Suppressor macrophage (primary cell): ENCODE results near the gene ZDHHC11B.
"Not testable (repeated sequence)": the region's sequence is repeated elsewhere in the genome, so short reads cannot be mapped to it uniquely, and the experiment has no call there.

ENCODE experiments used
- DNase-seq, 4 experiments: peaks; one replicate each; pipeline ENCODE4 v3.0.0-alpha.2; 2020 to 2022

The ZDHHC11B gene

DNA sequence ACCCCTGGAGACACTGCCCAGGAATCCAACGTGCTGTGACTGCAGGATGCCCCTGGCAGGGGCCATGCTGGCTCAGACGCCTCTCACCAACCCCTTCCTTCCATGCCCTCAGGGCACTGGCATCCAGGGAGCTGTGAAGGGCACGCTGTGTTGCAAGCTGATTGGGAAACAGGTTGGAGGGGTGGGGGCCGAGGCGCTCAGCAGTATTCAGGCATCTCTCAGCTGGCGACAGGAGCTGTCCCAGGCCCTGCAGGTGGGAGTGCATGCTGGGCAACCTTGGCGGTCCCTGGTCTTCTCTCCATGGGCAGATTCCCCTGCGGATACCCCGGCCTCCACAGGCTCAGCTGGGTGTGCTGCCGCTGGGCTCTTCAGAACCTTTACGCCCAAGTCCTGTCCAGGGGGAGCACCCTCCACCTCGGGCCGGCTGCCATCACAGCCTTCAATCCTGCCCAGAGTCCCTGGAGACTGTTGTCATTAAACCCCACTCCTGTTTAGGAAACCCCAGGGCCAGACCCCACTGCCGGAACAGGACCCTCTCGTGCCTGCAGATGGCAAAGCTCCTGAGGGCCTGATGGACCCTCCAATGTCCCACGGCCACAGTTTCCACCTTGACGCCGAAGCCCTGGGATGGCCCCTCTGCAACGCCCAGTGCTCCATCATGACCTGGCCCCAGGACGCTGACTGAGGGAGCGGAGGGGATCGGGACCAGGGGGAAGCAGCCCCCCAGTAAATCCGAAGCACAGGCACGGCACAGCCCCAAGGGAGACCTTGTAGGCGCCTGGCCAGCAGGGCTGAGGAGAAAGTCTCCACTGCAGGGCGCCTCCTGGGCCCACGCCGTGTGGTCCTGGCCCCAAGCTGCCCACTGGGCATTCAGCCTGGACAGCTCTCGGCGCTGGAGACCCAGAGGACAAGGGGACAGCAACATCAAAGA lies 100.7 kb downstream of the ZDHHC11B start:
- DNase-seq, result no peak

DNA sequence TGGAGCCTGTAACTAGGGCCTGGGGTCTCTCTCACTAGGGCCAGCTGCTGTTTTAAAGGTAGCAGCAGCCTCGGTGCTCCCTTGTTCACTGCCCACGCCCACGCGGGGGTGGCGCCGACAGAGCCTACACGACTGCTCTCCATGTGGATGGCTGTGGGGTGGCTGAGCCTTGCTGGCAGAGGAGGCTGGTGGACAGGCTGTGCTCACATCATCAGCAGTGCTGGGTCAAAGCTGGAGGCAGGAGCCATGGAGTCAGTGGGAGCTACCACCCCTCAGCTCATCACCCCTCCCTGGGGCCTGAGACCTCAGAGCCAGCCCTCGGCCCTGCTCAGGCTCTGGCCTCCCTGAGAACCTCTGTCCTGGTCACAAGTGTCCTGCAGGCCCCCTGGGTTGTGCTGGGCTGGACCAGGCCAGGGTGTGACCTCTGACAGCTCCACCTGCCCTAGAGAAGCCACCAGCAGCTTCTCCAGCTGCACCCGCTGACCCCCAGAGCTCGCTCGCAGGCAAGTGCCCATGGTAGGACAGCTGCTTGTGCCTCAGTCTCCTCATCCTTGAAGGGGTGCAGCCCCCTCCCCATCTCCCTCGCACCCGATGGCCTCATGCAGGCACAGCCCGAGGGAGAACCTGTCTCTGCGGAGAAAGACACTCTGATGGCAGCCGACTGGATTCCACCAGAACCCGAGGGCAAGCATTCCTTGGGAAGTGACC lies 101.7 kb downstream of the ZDHHC11B start:
- not testable (repeated sequence) for DNase-seq

DNA sequence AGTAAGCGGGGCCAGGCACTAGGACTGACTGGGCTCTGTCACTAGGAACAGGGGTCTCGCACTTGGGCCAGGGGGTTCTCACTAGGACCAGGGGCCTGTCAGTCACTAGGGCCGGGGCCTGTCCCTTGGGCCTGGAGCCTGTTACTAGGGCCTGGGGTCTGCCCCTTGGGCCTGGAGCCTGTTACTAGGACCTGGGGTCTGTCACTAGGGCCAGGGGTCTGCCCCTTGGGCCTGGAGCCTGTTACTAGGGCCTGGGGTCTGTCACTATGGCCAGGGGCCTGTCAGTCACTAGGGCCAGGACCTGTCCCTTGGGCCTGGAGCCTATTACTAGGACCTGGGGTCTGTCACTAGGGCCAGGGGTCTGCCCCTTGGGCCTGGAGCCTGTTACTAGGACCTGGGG lies 102.3 kb downstream of the ZDHHC11B start:
- not testable (repeated sequence) for DNase-seq

DNA sequence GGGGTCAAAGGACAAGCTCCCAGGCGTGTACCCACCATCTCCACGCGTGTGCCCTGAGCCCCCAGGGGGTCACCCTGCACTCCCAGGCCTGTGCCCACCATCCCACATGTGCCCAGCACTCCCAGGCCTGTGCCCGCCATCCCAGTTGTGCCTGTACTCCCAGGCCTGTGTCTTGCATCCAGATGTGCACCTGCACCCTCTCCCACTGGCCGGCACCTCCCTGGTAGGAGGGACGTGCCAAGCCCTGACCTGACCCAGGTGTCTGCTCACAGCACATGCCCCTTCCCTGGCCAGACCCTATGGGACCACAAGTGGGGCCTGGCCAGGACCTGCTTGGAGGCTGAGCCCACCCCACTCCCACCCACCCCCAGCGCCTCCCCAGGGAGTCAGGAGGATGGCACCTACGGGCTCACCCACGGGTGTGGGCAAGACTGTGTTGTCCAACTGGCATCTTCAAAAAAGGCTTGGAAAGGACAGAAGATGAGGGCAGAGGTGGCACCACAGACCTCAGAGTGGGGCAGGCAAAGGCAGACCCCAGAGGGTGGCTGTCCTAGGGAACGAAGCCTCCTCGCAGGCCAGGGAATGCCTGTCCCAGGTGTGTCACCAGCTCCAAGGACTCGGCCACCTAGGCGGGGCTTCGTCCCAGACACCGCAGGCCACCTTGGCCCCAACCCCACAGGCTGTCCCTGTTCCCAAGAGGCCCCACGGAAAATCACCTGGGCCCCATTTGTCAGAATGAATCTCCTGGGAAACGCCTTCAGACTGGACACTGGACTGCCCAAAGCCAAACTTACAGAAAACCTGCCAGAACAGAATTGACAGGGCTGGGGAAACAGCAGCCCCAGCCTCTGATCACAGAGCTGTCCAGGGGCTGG lies 103.0 kb downstream of the ZDHHC11B start:
- DNase-seq, result not testable (repeated sequence)

DNA sequence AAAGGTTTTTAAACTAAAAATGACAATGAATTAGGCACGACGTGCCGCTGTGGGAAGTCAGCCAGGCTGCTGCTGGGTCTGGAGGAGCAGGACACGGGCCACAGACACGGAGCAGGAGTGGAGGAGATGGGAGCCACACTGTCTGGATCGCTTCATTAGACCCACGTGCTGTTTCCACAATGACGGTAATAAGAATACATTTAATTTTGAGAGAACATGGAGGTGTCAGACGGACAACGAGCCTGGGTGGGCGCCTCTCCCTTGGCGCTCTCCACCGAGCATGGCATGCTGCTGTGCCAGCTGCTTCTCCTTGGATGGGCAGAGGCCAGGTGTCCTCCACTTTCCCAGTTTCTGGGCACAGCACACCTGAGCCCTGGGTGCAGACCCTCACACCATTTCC lies 103.7 kb downstream of the ZDHHC11B start:
- not testable (repeated sequence) for DNase-seq

GRCh38 chr5:680118-680795 lies 104.3 kb downstream of the ZDHHC11B start:
- not testable (repeated sequence) for DNase-seq

- DNase-seq, result not testable (repeated sequence)
Observed at GRCh38 chr5:679166-679895, 105.2 kb downstream of the ZDHHC11B start.

GRCh38 chr5:678521-678920 lies 106.0 kb downstream of the ZDHHC11B start:
- not testable (repeated sequence) for DNase-seq

GRCh38 chr5:677131-678101 lies 107.1 kb downstream of the ZDHHC11B start:
- no peak for DNase-seq

DNA sequence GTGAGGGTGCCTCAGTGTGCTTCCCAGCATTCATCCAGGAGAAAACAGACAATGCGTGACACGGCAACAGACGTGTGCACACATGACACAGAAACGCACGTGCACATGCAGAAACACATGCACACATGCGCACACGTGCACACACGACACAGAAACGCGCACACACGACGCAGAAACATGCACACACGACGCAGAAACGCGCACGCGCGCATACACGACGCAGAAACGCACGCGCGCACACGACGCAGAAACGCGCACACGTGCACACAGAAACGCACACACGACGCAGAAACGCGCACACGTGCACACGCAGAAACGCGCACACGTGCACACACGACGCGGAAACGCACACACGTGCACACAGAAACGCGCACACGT lies 107.8 kb downstream of the ZDHHC11B start:
- DNase-seq, result no peak

- no peak for DNase-seq
Observed at GRCh38 chr5:675871-676698, 108.4 kb downstream of the ZDHHC11B start.

DNA sequence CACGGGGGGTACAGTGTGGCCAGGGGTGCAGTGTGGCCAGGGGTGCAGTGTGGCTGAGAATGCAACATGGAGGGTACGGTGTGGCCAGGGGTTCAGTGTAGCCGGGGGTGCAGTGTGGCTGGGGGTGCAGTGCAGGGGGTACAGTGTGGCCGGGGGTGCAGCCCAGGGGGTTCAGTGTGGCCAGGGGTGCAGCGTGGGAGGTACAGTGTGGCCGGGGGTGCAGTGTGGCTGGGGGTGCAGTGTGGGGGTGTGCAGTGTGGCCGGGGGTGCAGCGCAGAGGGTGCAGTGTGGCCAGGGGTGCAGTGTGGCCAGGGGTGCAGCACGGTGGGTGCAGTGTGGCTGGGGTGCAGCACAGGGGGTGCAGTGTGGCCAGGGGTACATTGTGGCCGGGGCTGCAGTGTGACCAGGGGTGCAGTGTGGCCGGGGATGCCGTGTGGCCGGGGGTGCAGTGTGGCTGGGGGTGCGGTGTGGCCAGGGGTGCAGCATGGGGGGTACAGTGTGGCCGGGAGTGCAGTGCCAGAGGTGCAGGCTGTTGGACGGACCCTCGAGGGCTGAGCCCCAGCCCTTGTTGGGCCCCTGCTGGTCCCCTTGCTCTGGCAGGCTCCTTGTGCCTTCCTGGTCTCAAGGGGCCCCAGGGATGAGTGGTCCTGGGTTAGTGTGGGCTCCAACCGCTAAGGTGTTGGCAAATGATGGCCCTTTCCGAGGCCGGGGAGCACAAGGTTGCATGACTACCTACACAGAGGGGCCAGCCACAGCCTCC lies 109.2 kb downstream of the ZDHHC11B start:
- no peak for DNase-seq

GRCh38 chr5:674630-675011 lies 109.9 kb downstream of the ZDHHC11B start:
- DNase-seq, result no peak

DNA sequence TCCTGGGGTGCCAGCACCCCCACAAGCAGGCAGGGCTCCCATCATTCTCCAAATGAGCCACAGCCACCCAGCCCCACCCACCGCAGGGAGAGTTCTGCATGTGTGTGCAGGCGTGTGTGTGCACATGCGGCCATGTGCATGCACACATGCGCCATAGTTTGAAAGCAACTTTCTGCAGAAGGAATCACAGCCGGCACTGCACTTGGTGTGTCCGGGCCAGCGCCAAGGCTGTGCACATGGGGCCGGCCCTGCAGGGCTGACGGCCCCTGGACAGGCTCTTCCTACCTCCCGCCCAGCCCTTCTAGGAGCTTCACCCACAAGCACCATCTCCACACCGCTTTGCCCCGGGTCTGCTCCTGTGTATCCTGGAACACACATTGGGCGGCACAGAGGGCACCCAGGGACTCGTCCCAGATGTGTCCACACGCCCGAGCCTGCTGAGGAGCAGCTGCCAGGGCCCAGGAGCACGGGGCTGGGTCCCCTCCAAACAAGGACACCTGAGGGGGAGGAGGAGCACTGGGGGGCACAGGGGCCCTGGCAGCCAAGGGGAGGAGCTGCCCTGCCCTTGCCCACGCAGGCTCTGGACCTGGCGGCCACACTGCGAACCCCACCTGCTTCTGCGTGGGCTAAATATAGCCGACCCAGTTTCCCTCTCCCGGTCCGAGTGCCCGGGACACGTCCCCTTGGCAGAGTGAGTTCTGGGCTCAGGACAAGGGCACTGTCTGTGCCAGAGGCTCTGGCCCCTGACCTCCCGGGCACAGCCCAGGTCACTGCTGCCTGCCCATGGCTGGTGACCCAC lies 110.5 kb downstream of the ZDHHC11B start:
- no peak for DNase-seq

- no peak for DNase-seq
Observed at GRCh38 chr5:673161-673830, 111.2 kb downstream of the ZDHHC11B start.

- DNase-seq, result peak; percentile 40 to 67 (median 52)
Observed at GRCh38 chr5:672329-673160, 112.0 kb downstream of the ZDHHC11B start.
